Thyroid gland (tissue), 4 donors: ENCODE measurements around the gene SPATA4.

ENCODE experiments used
- CTCF ChIP-seq, 6 experiments: fragments of 200-600 bp in 3 of 6; fragments of 450-650 bp in 3 of 6; sonication (generic) in 3 of 6; IDR thresholded peaks; one replicate each; pipeline ENCODE4 v1.5.1; 2016 to 2019; ENCODE audit warnings: antibody characterized with exemption in 6 of 6, mild to moderate bottlenecking in 2 of 6, inconsistent platforms in 1 of 6, moderate library complexity in 1 of 6
- POLR2A ChIP-seq, 2 donors: fragments of 450-650 bp; IDR thresholded peaks; one replicate each; pipeline ENCODE4 v1.6.1; 2017; ENCODE audit warnings: antibody characterized with exemption in 2 of 2, mild to moderate bottlenecking in 2 of 2, moderate library complexity in 1 of 2

DNA sequence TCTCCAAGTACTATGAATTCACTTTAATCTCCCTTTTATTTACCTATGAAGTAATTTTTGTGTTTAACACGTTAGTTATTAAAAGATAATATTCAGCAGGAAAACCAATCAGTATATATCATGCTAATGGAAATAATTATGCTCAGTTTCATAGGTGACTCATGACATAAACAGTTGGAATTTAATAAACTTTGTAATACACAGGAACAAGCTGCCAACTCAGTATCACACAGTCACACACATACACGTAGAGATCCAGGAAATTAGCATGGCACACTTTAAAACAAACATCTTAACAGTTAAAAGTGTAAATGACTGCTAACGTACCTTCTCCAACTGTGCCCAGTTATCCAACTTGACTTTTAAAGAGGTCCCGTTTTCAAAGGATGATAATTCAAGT is 2.3 kb downstream of the SPATA4 start:
- TF ChIP-seq CTCF (IDR thresholded peaks at IDR 0.05) (no peak), POLR2A (IDR thresholded peaks at IDR 0.05) (no peak)
